ENCODE results near the gene EPB41. TPM values are rescaled to one million over a fixed set of nuclear protein-coding genes. Genes with fewer than 3 reads are reported as not detected.
A peak's percentile ranks its signal among the peaks of the same experiment; 100 is the strongest.

Gene EPB41
- total and polyA plus RNA-seq, 12 donors = 6.6 to 49.5 (median 30.3) TPM

- peak; percentile 67 to 91 (median 78) for DNase-seq
- Histone ChIP-seq H3K4me1 (replicated peaks in 1 of 2) (no peaks in the 10 kb centered on the region), H3K27ac (no peak overlapping the region), H3K4me3 (no peak overlapping the region), H3K9me3 (replicated peaks in 1 of 3) (no peaks in the 10 kb centered on the region), H3K36me3 (replicated peaks in 1 of 2) (no peaks in the 10 kb centered on the region), H3K27me3 (no peaks in the 10 kb centered on the region)
- intact Hi-C loops (cut with DNase I) = loop anchor here (2.0 to 10.0 kb wide), 4 partner anchors 94 to 360 kb away; no protein-coding TSS in a partner anchor
- WGBS, 4 donors = 18 to 20% (median 19%) methylated on average over 17 to 18 of the region's 18 CpGs
- TF ChIP-seq POLR2A (IDR thresholded peaks at IDR 0.05) = no peak
- peak; percentile 84 to 94 (median 92) for TF ChIP-seq CTCF (IDR thresholded peaks at IDR 0.05)
These were observed 37.1 kb upstream of the EPB41 start for GRCh38 chr1:28877132-28877781.

GRCh38 chr1:28878796-28879195 lies 35.6 kb upstream of the EPB41 start:
- H3K36me3 ChIP-seq (replicated peaks in 1 of 2) = no peaks in the 10 kb centered on the region
- TF ChIP-seq POLR2A (IDR thresholded peaks at IDR 0.05) = no peak
- no peak for TF ChIP-seq CTCF (IDR thresholded peaks at IDR 0.05)

GRCh38 chr1:28882009-28882628 lies 32.2 kb upstream of the EPB41 start:
- DNase-seq = peak; percentile 86 to 93 (median 87)
- intact Hi-C loops (cut with DNase I) = loop anchor here (2.0 to 10.0 kb wide), 5 partner anchors 150 to 320 kb away; partner anchors contain the start of genes SRSF4 (in 1 of the 2) and TMEM200B (in 1 of the 2)
- Histone ChIP-seq H3K4me1 (replicated peaks in 1 of 2) (peaks cover 11 to 24% of the 10 kb centered on the region in 2 donors), H3K27me3 (no peaks in the 10 kb centered on the region), H3K27ac (no peak overlapping the region), H3K9me3 (replicated peaks in 1 of 3) (no peaks in the 10 kb centered on the region), H3K4me3 (no peak overlapping the region), H3K36me3 (replicated peaks in 1 of 2) (no peaks in the 10 kb centered on the region)
- WGBS, 4 donors = 30 to 38% (median 34%) methylated on average over 13 of the region's 13 CpGs
- TF ChIP-seq POLR2A (IDR thresholded peaks at IDR 0.05) (no peak), CTCF (IDR thresholded peaks at IDR 0.05) (peak; percentile 73 to 97 (median 95))

More at GRCh38 chr1:28878796-28879195, 35.6 kb upstream of the EPB41 start:
- H3K27ac ChIP-seq = no peak overlapping the region
- no peaks in the 10 kb centered on the region for H3K4me1 ChIP-seq (replicated peaks in 1 of 2)
- H3K9me3 ChIP-seq (replicated peaks in 1 of 3) = no peaks in the 10 kb centered on the region
- H3K27me3 ChIP-seq = no peaks in the 10 kb centered on the region
- no peak for DNase-seq
- intact Hi-C loops (cut with DNase I) = loop anchor here (5.0 to 10.0 kb wide), 3 partner anchors 224 to 361 kb away; no protein-coding TSS in a partner anchor
- no peak overlapping the region for H3K4me3 ChIP-seq
- WGBS, 4 donors = 84 to 89% (median 87%) methylated on average over 4 of the region's 4 CpGs

- intact Hi-C loops (cut with DNase I) = loop anchor here (2.0 to 10.0 kb wide), 5 partner anchors 149 to 319 kb away; partner anchors contain the start of genes SRSF4 (in 1 of the 2) and TMEM200B (in 1 of the 2)
- Histone ChIP-seq H3K4me3 (no peak overlapping the region), H3K27me3 (no peaks in the 10 kb centered on the region), H3K36me3 (replicated peaks in 1 of 2) (no peaks in the 10 kb centered on the region), H3K27ac (no peak overlapping the region), H3K9me3 (replicated peaks in 1 of 3) (no peaks in the 10 kb centered on the region), H3K4me1 (replicated peaks in 1 of 2) (peaks cover 11 to 28% of the 10 kb centered on the region in 2 donors)
- no peak for DNase-seq
- WGBS, 4 donors = 77 to 100% (median 93%) methylated on average over 1 of the region's 1 CpG
- no peak for TF ChIP-seq POLR2A (IDR thresholded peaks at IDR 0.05)
- no peak for TF ChIP-seq CTCF (IDR thresholded peaks at IDR 0.05)
These were observed 31.1 kb upstream of the EPB41 start for GRCh38 chr1:28883242-28883616.
